Heart left ventricle (tissue), 16 donors: ENCODE data around the gene CCNT1. TPM values are rescaled to one million over a fixed set of nuclear protein-coding genes. Genes with fewer than 3 reads are reported as not detected.

ENCODE experiments used
- ATAC-seq, 4 donors: fragments of 200-7000 bp; cut with Tn5 transposase; one replicate each; pipeline ENCODE4 v1.9.1; 2020 to 2022; ENCODE audit warnings: moderate library complexity in 4 of 4, mild to moderate bottlenecking in 3 of 4, moderate number of reproducible peaks in 1 of 4
- DNase-seq, 5 donors: peaks; one replicate each; pipeline ENCODE4 v3.0.0-alpha.2; 2020
- H3K27ac ChIP-seq, 12 donors: fragments of 200-600 bp; sonication (generic) in 4 of 12; one replicate each; pipeline versions ENCODE4 v1.5.0 to v1.8.0; 2016 to 2022; ENCODE audit warnings: mild to moderate bottlenecking in 2 of 12
- H3K27me3 ChIP-seq, 9 donors: fragments of 200-600 bp; sonication (generic) in 2 of 9; one replicate each; pipeline versions ENCODE4 v1.5.1 to v1.8.0; 2016 to 2022; ENCODE audit warnings: mild to moderate bottlenecking in 3 of 9
- H3K36me3 ChIP-seq, 9 donors: fragments of 200-600 bp; sonication (generic) in 2 of 9; one replicate each; pipeline versions ENCODE4 v1.5.0 to v1.8.0; 2018 to 2022; ENCODE audit warnings: mild to moderate bottlenecking in 2 of 9
- H3K4me1 ChIP-seq, 12 donors: fragments of 200-600 bp; sonication (generic) in 4 of 12; one replicate each; pipeline versions ENCODE4 v1.5.0 to v1.8.0; 2016 to 2022; ENCODE audit warnings: mild to moderate bottlenecking in 3 of 12
- H3K4me3 ChIP-seq, 12 donors: fragments of 200-600 bp; sonication (generic) in 4 of 12; one replicate each; pipeline versions ENCODE4 v1.5.0 to v1.8.0; 2017 to 2022; ENCODE audit warnings: mild to moderate bottlenecking in 9 of 12, moderate library complexity in 4 of 12
- H3K9me3 ChIP-seq, 12 donors: fragments of 200-600 bp; sonication (generic) in 4 of 12; one replicate each; pipeline versions ENCODE4 v1.5.0 to v1.8.0; 2016 to 2022; ENCODE audit warnings: mild to moderate bottlenecking in 1 of 12
- POLR2A ChIP-seq, 2 donors: fragments of 450-650 bp; IDR thresholded peaks; one replicate each; pipeline ENCODE4 v1.6.1; 2017; ENCODE audit warnings: antibody characterized with exemption in 2 of 2, mild to moderate bottlenecking in 2 of 2, moderate library complexity in 2 of 2
- intact Hi-C, 10 donors: fragments of 100-400 bp; cut with DNase I; formaldehyde crosslinking; loops; one replicate each; pipeline versions ENCODE4 v1.11.1 to v1.14.2; 2022
- microRNA counts, 2 donors: library from miRNA; unstranded; fragments of <30 nt; microRNA quantifications; one replicate each; lab custom pipeline; 2016
- microRNA-seq, 4 donors: library from miRNA; unstranded; fragments of <30 nt; microRNA quantifications; one replicate each; pipeline versions ENCODE4 to v1.2.0, GENCODE V29; 2017 to 2020
- polyA plus RNA-seq, 2 donors: library from polyadenylated mRNA; stranded (reverse); fragments of 200-250 nt; gene quantifications; one replicate each; pipeline ENCODE4 v1.2.3, GENCODE V29; 2013
- total RNA-seq, 9 donors: library from RNA; depleted of rRNA in 2 of 9; stranded (reverse); fragments of >200 nt in 2 of 9; fragmentation: NEBNext Ultra II Directional in 3 of 9; extraction: Animal tissue kit (Norgen Biotek cat#: 25700) in 3 of 9; gene quantifications; one replicate each; pipeline versions ENCODE4 v1.1.0 to v1.2.4, GENCODE V29; 2016 to 2023
- TF ChIP-seq, protein P1 (sequence below), 12 donors: fragments of 200-600 bp; sonication (generic) in 4 of 12; IDR thresholded peaks; one replicate each; pipeline versions ENCODE4 v1.5.0 to v1.8.0; 2018 to 2022; ENCODE audit warnings: antibody characterized with exemption in 12 of 12, mild to moderate bottlenecking in 5 of 12
- donor health status: ischemic (EF 13 %, LVEDD 7.1; RV severe dilation, severe dysfunction).
- donor health status: healthy with polysubstance abuse.
- donor health status: DM: no; HTN: yes; CAD: no.
- donor health status: DM: no; HTN: no; CAD: no.
- donor health status: ischemic (EF 25% LVEDD 6.9; RV normal size, moderate dysfunction).
- donor health status: ischemic (EF 25% LVEDD 5.7; RV mildly dilated, moderate dysfunction).
- donor health status: healthy.
- donor health status: DM: yes; HTN: yes; CAD: no.
- donor health status: ischemic (EF 35%, LVEDD 5.7; RV mildly dilated, moderate dysfunction).
- donor health status: nonischemic (EF 11% LVEDD 7.7; RV severe dilation, severe dysfunction).
- donor health status: DM: yes; HTN: yes; CAD: no.
- donor health status: PGD.
- donor health status: ischemic (EF 29% LVEDD 5.4; RV normal size, mild dysfunction).
- donor health status: nonischemic (EF 23%, LVEDD 6.1; RV moderate dilation, normal function).

Gene CCNT1
- total and polyA plus RNA-seq, 11 donors = 2.4 to 29.7 (median 16.6) TPM

DNA sequence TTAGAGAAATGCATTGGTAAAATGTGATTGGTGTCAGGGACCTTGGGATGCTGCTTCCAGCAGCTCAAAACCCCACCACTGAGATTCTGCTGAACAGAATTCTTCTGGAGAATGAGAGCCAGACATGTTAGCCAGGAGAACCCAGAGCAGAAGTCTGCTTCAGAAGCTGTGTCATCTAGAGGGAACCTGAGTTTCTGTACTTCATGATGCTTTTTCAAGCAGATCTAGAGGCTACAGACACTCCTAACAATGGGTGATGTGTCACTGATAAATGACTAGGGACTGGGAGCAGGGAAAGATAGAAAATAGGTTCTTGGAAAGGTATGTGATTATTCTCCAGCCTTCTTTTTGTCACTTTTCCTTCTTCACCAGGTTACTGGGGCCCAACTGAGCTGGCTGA lies 76.1 kb downstream of the CCNT1 start:
- ATAC-seq = no peak
- no peak for TF ChIP-seq POLR2A (IDR thresholded peaks at IDR 0.05)
- TF ChIP-seq, protein P1, sequence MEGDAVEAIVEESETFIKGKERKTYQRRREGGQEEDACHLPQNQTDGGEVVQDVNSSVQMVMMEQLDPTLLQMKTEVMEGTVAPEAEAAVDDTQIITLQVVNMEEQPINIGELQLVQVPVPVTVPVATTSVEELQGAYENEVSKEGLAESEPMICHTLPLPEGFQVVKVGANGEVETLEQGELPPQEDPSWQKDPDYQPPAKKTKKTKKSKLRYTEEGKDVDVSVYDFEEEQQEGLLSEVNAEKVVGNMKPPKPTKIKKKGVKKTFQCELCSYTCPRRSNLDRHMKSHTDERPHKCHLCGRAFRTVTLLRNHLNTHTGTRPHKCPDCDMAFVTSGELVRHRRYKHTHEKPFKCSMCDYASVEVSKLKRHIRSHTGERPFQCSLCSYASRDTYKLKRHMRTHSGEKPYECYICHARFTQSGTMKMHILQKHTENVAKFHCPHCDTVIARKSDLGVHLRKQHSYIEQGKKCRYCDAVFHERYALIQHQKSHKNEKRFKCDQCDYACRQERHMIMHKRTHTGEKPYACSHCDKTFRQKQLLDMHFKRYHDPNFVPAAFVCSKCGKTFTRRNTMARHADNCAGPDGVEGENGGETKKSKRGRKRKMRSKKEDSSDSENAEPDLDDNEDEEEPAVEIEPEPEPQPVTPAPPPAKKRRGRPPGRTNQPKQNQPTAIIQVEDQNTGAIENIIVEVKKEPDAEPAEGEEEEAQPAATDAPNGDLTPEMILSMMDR (IDR thresholded peaks at IDR 0.05) = no peak
- Histone ChIP-seq H3K4me1 (no peaks in the 10 kb centered on the region), H3K27ac (no peak overlapping the region), H3K27me3 (no peaks in the 10 kb centered on the region), H3K9me3 (no peaks in the 10 kb centered on the region), H3K4me3 (no peak overlapping the region), H3K36me3 (peaks cover 0 to 12% (median 0%) of the 10 kb centered on the region in 9 donors)
- no peak for DNase-seq
- intact Hi-C loops = no loop called here

MicroRNAs within 50 kb of the gene (microRNA counts, 767-probe panel; counts per million panel counts)
- microRNA hsa-miR-1291 (lab: Ali Mortazavi, UCI) = 0 to 71.6 counts per million in 2 donors

Small RNA genes lying within 50 kb of the gene (microRNA-seq; reads per million reads assigned to microRNA genes)
- gene MIR1291 = 0.60 to 19.3 (median 4.3) reads per million in 4 donors

Other genes starting within 250 kb of the CCNT1 start
- not detected for gene ANP32D, start 244.1 kb downstream of the CCNT1 start, total RNA-seq
- not detected for gene ANP32D, start 244.1 kb downstream of the CCNT1 start, polyA plus RNA-seq
- not detected for gene C12orf54, start 234.2 kb downstream of the CCNT1 start, total RNA-seq
- gene C12orf54, start 234.2 kb downstream of the CCNT1 start, polyA plus RNA-seq = not detected
- not detected for gene OR8S1, start 191.1 kb downstream of the CCNT1 start, total RNA-seq
- not detected for gene OR8S1, start 191.1 kb downstream of the CCNT1 start, polyA plus RNA-seq
- not detected for gene LALBA, start 146.7 kb downstream of the CCNT1 start, total RNA-seq
- not detected for gene LALBA, start 146.7 kb downstream of the CCNT1 start, polyA plus RNA-seq
- 10 to 100 TPM; 20.1 to 34.4 (median 24.0) TPM for gene KANSL2, start 34.5 kb downstream of the CCNT1 start, total RNA-seq
- 10 to 100 TPM; 22.1 to 35.6 TPM for gene KANSL2, start 34.5 kb downstream of the CCNT1 start, polyA plus RNA-seq
- 100 to 1,000 TPM in 8 of 9 donors, 10 to 100 TPM in 1; 88.4 to 145 (median 106) TPM for gene ADCY6, start 72.4 kb upstream of the CCNT1 start, total RNA-seq
- gene ADCY6, start 72.4 kb upstream of the CCNT1 start, polyA plus RNA-seq = 10 to 100 TPM; 60.6 to 87.7 TPM
- gene CACNB3, start 101.8 kb upstream of the CCNT1 start, total RNA-seq = 10 to 100 TPM in 1 of 9 donors, 1 to 10 TPM in 8; 3.2 to 11.2 (median 5.3) TPM
- gene CACNB3, start 101.8 kb upstream of the CCNT1 start, polyA plus RNA-seq = 1 to 10 TPM; 4.4 to 5.7 TPM
- gene DDX23, start 135.5 kb upstream of the CCNT1 start, total RNA-seq = 10 to 100 TPM; 25.3 to 51.2 (median 35.8) TPM
- gene DDX23, start 135.5 kb upstream of the CCNT1 start, polyA plus RNA-seq = 10 to 100 TPM; 16.8 to 43.2 TPM
- gene RND1, start 149.2 kb upstream of the CCNT1 start, total RNA-seq = 1 to 10 TPM in 2 of 9 donors, under 1 TPM in 5, not detected in 2; 0.35 to 1.5 (median 0.60) TPM
- under 1 TPM; 0.53 to 0.95 TPM for gene RND1, start 149.2 kb upstream of the CCNT1 start, polyA plus RNA-seq
- gene FKBP11, start 208.8 kb upstream of the CCNT1 start, total RNA-seq = 10 to 100 TPM in 2 of 9 donors, 1 to 10 TPM in 7; 1.6 to 26.0 (median 3.2) TPM
- gene FKBP11, start 208.8 kb upstream of the CCNT1 start, polyA plus RNA-seq = 10 to 100 TPM in 1 of 2 donors, 1 to 10 TPM in 1; 5.5 to 28.1 TPM
- 100 to 1,000 TPM in 1 of 9 donors, 10 to 100 TPM in 8; 35.8 to 130 (median 54.0) TPM for gene ARF3, start 240.8 kb upstream of the CCNT1 start, total RNA-seq
- 10 to 100 TPM; 40.1 to 61.5 TPM for gene ARF3, start 240.8 kb upstream of the CCNT1 start, polyA plus RNA-seq